ENCODE results near the gene LRRC37A.
"Not testable (repeated sequence)": the region's sequence is repeated elsewhere in the genome, so short reads cannot be mapped to it uniquely, and the experiment has no call there.

Gene LRRC37A

DNA sequence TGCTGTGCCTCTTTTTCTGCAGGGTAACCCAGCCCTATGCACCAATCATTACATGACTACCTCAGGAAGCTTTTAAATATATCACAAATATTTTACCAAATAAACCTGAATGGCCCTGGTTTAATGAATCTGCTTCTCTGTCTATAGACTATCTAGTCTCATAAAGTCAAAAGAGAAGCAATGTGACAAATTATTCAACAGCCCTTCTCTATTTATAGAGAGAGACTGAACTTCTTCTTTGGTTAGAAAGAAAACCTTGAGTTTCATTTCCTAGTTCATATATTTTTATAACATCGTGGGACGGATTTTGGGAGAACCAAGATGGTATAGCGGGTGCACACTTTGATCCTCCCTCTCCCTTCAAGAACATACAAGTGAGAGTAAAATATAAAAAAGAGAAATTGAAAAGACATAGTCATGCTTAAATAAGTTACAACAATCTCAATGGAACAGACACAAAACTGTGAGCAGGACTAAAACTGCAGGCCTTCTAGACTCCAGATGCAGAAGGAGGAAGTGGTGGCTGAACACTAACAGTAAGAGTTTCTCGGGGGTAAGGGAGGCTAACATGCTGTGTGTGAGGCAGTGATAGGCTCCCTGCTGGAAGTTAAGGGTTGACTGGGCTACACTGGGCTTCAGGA, 3.9 kb upstream of the LRRC37A start:
- not testable (repeated sequence) for DNase-seq

GRCh38 chr17:46291618-46292017, 3.3 kb upstream of the LRRC37A start:
- not testable (repeated sequence) for DNase-seq

DNA sequence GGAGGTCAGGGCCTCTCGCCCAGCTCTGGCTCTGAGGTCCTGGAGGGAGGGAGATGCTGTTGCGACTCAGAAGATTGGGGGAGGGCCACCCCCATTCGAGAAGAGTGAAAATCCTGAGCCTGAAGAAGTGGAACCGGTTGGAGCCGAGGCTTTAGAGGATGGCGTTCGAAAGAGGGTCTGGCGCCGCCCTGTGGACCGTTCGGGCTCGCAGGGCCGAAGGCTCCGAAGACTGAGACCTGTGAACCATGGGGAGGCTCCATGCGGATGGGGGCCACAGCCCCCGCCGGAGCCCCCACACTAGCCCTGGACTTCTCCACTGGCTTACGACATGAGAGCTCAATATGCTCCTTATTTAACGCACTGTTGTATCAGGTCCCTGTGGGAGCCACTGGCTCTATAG, 46.3 kb downstream of the LRRC37A start:
- DNase-seq: not testable (repeated sequence)

DNA sequence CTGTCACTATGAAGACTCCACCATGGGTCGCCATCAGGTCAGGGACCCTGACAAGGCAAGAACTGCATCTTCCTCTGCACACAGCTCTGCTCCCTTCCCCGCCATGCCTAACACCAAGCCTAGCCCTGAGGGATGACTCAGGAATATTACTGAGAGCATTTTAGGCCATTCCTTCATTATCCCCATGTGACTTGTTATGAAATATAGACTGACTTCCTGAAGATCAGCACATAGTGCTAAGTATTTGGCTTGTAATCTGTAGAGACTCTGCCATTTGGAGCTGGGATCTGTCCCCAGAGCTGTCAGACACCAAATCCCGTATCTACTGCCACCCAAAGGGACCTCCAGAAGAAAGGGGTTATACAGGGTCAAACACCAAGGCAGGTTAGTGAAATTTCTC, 47.2 kb downstream of the LRRC37A start:
- DNase-seq: not testable (repeated sequence)

- not testable (repeated sequence) for DNase-seq
Measured at GRCh38 chr17:46348345-46348744, 53.4 kb downstream of the LRRC37A start.

GRCh38 chr17:46349060-46349459, 54.1 kb downstream of the LRRC37A start:
- DNase-seq: not testable (repeated sequence)

- not testable (repeated sequence) for DNase-seq
Measured at GRCh38 chr17:46353856-46354255, 58.9 kb downstream of the LRRC37A start.

DNA sequence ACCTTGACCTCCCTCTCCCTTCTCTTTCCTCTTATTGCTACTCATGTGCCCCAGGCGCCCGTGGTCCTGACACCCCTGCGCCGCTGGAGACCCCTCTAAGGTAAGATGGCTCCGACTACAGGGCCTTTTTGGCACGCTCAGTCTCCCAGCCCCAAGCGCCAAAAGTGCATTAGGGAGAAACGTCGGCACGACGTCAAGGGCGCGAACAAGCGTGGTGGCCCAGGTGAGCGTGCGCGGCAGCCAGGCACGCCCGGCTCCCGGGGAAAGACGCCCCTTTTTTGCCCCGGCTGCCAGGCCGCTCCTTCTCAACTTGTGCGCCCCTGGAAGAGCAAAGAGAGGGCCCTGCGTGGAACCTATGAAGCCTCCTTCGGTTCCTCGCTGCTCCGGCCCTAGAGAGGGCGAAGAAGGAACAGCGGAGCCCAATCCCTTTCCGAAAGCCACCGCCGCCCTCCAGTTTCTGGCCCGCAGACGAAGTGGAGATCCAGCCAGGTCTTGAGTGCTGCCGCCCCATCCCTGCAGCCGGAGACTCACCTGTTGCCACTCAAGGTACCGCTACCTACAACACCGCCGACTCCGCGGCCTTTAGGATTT, 66.3 kb downstream of the LRRC37A start:
- not testable (repeated sequence) for DNase-seq

GRCh38 chr17:46361755-46362154, 66.8 kb downstream of the LRRC37A start, which contains the start of gene ARL17B:
Gene ARL17B, minus strand, starts transcription at chr17:46361766. Its CDS starts 3,369 bp downstream, at chr17:46358397.
- not testable (repeated sequence) for DNase-seq

- not testable (repeated sequence) for DNase-seq
Measured at GRCh38 chr17:46367520-46367919, 72.6 kb downstream of the LRRC37A start.

- DNase-seq: not testable (repeated sequence)
Measured at GRCh38 chr17:46372236-46373229, 77.6 kb downstream of the LRRC37A start.

DNA sequence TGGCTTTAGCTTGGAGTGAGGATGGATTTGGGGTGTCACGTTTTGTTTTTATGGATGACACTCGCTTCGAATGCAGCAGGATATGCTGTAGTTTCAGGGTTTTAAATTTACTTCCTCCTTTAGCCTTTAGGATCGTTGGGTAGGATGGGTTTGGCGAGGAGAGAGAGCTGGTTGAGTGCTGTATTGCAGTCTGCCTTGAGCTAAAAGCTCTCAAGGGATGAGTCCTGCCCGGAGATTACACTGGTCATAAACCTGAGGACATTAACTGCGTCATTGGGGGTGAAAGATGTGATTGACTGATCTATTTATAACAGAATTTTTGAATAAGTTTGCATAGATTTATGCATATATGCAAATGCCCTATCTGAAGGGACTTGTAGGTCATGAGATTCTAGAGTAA, 78.5 kb downstream of the LRRC37A start:
- not testable (repeated sequence) for DNase-seq

DNA sequence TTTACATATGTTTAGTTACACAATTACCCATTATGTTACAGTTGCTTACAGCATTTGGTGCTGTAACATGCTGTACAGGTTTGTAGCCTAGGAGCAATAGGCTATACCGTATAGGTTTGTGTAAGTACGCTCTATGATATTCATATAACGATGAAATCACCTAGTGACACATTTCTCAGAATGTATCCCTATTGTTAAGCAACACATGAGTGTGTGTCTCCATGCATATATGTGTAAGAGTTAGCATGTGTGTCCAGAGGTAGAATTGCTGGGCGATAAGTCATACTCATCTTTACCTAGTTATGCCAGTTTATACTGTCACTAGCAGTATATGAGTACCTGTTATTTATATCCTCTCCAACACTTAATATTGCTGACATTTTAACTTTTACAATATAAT, 88.2 kb downstream of the LRRC37A start:
- DNase-seq: not testable (repeated sequence)

GRCh38 chr17:46385491-46385890, 90.6 kb downstream of the LRRC37A start:
- DNase-seq: not testable (repeated sequence)
